ENCODE data around the gene SNAI3.

DNA sequence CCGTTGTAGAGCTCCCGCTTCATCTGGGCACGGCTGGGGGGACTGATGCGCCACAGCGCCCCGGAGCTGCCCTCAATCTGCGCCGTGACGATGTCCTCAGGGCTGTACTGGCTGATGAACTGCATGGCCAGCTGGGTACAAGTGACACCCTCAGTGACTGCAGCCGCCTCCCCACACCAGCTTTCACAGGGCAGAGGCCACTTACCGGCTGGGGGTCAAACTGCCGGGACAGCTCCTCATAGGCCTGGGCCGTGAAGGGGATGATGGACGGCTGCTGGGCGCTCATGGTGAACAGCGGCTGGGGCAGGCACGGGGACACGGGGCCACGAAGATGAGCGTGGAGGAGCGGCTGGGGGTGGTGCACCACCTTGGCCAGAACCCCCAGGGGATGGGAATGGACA, 30.3 kb upstream of the SNAI3 start:
- TF ChIP-seq, protein P1, sequence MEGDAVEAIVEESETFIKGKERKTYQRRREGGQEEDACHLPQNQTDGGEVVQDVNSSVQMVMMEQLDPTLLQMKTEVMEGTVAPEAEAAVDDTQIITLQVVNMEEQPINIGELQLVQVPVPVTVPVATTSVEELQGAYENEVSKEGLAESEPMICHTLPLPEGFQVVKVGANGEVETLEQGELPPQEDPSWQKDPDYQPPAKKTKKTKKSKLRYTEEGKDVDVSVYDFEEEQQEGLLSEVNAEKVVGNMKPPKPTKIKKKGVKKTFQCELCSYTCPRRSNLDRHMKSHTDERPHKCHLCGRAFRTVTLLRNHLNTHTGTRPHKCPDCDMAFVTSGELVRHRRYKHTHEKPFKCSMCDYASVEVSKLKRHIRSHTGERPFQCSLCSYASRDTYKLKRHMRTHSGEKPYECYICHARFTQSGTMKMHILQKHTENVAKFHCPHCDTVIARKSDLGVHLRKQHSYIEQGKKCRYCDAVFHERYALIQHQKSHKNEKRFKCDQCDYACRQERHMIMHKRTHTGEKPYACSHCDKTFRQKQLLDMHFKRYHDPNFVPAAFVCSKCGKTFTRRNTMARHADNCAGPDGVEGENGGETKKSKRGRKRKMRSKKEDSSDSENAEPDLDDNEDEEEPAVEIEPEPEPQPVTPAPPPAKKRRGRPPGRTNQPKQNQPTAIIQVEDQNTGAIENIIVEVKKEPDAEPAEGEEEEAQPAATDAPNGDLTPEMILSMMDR (IDR thresholded peaks at IDR 0.05), result no peak
- TF ChIP-seq POLR2A (IDR thresholded peaks at IDR 0.05), result no peak

All from thyroid gland (tissue), 4 donors.